Fibroblast of the aortic adventitia (primary cell): ENCODE results near the gene UQCRC2. TPM values are rescaled to one million over a fixed set of nuclear protein-coding genes. Genes with fewer than 3 reads are reported as not detected.
"Not testable (repeated sequence)": the region's sequence is repeated elsewhere in the genome, so short reads cannot be mapped to it uniquely, and the experiment has no call there.

Source experiments
- DNase-seq: peaks from one replicate; pipeline ENCODE4 v3.0.0-alpha.2; 2010; ENCODE audit warnings: low read depth
- H3K4me3 ChIP-seq: 2 replicates; pipeline ENCODE4 v1.5.1; 2011; ENCODE audit warnings: low read depth, mild to moderate bottlenecking, control low read depth, low read length, moderate library complexity
- total RNA-seq: library from RNA; depleted of rRNA; stranded (reverse); fragments of >200 nt; gene quantifications from 2 replicates; pipeline ENCODE4 v1.2.3, GENCODE V29; 2012; ENCODE audit warnings: low replicate concordance
- TF ChIP-seq, protein P1 (sequence below): IDR thresholded peaks from 2 replicates; pipeline ENCODE4 v1.5.1; 2011; ENCODE audit warnings: mild to moderate bottlenecking, low read length, control low read depth, inconsistent platforms; ENCODE audit not compliant: insufficient read depth

Gene UQCRC2
- total RNA-seq, 1 donor = 130 TPM

DNA sequence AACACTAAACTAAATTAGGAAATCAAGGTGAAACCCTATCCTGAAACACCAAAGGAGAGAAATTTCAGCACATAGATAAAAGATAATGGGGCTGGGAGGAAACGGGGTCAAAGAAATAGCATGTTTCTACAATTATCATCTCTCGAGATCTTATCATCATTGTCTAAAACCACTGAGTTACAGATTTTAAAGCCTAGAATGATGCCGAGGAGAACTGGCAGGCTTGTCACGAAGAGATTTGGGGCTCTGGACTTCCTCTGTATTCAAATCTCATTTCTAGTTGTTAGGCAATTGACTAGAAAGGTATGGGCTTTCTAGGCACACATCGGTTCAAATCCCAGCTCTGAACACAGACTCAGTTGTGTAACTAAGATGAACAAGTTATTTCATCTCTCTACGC lies 38.5 kb downstream of the UQCRC2 start:
- H3K4me3 ChIP-seq = no peak overlapping the region
- no peak for DNase-seq
- TF ChIP-seq, protein P1, sequence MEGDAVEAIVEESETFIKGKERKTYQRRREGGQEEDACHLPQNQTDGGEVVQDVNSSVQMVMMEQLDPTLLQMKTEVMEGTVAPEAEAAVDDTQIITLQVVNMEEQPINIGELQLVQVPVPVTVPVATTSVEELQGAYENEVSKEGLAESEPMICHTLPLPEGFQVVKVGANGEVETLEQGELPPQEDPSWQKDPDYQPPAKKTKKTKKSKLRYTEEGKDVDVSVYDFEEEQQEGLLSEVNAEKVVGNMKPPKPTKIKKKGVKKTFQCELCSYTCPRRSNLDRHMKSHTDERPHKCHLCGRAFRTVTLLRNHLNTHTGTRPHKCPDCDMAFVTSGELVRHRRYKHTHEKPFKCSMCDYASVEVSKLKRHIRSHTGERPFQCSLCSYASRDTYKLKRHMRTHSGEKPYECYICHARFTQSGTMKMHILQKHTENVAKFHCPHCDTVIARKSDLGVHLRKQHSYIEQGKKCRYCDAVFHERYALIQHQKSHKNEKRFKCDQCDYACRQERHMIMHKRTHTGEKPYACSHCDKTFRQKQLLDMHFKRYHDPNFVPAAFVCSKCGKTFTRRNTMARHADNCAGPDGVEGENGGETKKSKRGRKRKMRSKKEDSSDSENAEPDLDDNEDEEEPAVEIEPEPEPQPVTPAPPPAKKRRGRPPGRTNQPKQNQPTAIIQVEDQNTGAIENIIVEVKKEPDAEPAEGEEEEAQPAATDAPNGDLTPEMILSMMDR = no peak

DNA sequence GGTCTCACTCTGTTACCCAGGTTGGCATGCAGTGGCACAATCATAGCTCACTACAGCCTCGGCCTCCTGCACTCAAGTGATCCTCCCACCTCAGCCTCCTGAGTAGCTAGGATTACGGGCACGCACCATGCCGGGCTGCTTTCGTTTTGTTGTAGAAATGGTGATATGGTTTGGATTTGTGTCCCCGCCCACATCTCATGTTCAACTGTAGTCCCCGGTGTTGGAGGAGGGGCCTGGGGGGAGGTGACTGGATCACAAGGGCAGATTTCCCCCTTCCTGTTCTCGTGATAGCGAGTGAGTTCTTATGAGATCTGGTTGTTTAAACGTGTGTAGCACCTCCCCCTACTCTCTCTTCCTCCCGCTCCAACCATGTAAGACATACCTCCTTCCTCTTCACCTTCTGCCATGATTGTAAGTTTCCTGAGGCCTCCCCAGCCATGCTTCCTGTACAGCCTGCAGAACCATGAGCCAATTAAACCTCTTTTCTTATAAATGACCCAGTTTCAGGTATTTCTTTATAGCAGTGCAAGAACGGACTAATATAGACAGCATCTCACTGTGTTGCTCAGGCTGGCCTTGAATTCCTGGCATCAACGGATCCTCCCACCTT lies 41.8 kb downstream of the UQCRC2 start:
- TF ChIP-seq, protein P1 = no peak
- no peak for DNase-seq
- H3K4me3 ChIP-seq = no peak overlapping the region

DNA sequence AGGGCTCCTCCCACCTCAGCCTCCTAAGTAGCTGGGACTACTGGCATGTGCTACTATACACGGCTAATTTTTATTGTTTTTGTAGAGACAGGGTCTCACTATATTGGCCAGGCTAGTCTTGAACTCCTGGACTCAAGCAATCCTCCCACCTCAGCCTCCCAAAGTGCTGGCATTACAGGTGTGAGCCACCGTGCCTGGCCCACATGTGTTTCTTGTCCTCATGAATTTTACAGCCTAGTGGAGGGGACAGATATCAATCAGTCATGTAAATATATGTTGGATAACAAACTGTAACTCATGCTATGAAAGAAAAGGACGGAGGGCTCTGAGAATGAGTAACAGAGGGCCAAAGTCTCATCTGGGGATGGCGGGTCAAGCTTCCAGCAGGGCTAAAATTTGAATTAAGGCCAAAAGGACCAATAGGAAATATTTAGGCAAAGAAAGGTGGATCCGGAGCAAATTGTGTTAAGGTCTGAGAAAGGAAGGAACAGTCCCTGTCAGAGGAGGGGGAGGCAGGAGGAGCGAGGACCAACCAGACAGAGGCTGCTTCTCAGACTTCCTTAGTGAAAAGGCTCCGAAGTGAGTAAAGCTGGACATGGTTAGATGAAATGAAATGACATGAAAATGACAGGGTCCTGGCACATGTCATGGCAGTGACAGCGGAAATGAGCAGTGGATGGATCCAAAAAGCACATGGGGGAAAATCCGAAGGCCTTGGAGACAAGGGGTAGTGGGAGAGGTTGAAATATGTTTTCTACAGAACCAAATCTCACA lies 43.9 kb downstream of the UQCRC2 start:
- no peak overlapping the region for H3K4me3 ChIP-seq
- TF ChIP-seq, protein P1 = no peak
- DNase-seq = no peak

DNA sequence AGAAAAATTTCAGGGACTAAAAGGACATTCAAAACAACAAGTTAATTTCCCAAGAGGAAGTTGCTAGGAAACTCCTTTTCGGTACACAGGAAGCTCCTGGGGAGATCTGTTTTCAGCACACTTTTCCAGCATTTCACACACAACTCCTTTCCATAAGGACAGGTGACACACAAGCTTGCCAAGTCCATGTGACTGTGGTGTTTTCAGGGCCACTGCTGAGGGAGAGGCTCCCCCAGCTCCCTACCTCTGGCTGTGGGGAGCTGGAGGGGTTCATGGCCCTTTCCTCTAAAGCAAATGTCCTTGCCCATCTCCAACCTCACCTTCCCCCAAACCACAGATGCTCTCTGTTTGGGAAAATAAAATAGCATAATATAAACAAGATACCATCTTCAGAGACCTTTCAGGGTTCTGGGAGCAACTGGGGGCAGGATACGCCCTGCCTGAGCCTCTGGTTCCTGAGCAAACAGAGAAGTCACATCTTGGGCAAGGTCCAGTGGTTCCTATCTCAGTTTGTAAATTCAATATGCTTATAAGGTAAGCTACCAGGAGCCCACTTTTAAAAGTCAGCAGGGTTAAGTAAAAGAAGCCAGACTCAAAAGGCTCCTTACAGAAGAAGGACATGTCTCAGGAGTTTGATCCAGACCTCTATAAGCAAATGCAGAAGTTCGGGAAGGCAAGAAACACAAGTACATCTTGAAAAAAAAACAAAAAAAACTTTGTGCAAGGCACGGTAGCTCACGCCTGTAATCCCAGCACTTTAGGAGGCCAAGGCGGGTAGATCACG lies 44.7 kb downstream of the UQCRC2 start:
- no peak overlapping the region for H3K4me3 ChIP-seq
- no peak for DNase-seq
- TF ChIP-seq, protein P1 = no peak

DNA sequence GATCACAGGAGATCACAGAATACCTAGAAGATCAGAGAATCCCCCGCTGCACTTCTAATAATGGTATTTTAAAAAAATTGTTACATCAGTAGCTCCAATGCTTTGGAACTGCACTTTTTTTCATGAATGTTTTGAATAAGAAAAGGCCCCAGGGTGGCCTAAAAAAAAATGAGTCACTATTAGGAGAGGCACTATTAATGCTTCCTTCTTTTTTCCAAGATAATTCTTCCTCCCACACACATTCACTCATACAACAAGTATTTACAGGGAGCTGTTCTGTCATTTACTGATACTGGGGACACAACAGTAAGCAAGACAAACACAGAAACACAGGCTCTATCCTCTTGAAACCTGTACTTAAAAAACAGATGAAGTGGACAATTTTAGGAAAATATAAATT lies 48.4 kb downstream of the UQCRC2 start:
- H3K4me3 ChIP-seq = no peak overlapping the region

DNA sequence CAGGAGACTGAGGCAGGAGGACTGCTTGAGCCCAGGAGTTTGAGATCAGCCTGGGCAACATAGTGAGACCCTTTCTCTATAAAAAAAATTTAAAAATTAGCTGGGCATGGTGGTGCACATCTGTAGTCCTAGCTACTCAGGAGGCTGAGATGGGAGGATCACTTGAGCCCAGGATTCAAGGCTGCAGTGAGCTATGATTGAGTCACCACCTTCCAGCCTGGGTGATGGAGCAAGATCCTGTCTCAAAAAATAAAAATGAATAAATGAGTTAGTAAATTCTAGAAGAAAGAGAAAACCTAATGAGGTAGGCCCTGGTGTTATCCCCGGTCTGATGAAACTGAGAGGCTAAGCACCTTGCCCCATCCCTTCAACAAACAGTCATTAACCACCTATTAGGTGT lies 48.9 kb downstream of the UQCRC2 start:
- H3K4me3 ChIP-seq, DNase-seq: not testable (repeated sequence)

More for the DNA sequence above, 48.4 kb downstream of the UQCRC2 start:
- peak; percentile 65 for DNase-seq
- TF ChIP-seq, protein P1 = no peak

DNA sequence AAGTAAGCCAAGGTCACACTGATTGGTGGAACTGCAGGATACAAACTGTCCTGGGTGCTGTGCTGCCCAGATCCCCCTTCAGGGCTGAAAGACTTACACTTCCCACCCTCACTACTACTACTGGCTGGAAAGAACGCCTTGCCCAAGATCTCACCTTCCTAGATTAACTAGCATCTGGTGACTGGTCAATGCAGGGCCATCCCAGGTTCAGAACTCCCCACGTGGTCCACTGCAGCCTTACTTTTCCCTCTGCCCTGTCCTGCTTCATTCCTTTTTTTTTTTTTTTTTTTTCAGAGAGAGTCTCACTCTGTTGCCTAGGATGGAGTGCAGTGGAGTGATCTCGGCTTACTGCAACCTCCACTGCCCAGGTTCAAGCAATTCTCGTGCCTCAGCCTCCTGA lies 50.0 kb downstream of the UQCRC2 start:
- no peak overlapping the region for H3K4me3 ChIP-seq
- DNase-seq = no peak
- TF ChIP-seq, protein P1 = no peak
